Measurements from ENCODE around the gene MAN1A2.
"Not testable (repeated sequence)": the region's sequence is repeated elsewhere in the genome, so short reads cannot be mapped to it uniquely, and the experiment has no call there.

DNA sequence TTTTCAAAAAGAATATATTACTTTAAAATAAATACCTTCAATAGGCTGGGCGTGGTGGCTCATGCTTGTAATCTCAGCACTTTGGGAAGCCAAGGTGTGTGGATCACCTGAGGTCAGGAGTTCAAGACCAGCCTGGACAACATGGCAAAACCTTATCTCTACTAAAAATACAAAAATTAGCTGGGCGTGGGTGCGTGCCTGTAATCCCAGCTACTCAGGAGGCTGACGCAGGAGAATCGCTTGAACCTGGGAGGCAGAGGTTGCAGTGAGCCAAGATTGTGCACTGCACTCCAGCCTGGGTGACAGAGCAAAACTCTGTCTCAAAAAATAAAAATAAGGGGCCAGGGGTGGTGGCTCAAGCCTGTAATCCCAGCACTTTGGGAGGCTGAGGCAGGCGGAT lies 41.2 kb upstream of the MAN1A2 start:
- not testable (repeated sequence) for TF ChIP-seq JUND (IDR thresholded peaks at IDR 0.05); POLR2A (IDR thresholded peaks at IDR 0.05; ENCODE audit: borderline replicate concordance, extremely low read depth, insufficient read depth, insufficient read length); YY1 (IDR thresholded peaks at IDR 0.05; ENCODE audit: extremely low read depth, insufficient replicate concordance, low read depth, low read length); SRF (IDR thresholded peaks at IDR 0.05; ENCODE audit: low read depth); RAD21 (IDR thresholded peaks at IDR 0.05; ENCODE audit: low read depth)
- TF ChIP-seq, protein P1, sequence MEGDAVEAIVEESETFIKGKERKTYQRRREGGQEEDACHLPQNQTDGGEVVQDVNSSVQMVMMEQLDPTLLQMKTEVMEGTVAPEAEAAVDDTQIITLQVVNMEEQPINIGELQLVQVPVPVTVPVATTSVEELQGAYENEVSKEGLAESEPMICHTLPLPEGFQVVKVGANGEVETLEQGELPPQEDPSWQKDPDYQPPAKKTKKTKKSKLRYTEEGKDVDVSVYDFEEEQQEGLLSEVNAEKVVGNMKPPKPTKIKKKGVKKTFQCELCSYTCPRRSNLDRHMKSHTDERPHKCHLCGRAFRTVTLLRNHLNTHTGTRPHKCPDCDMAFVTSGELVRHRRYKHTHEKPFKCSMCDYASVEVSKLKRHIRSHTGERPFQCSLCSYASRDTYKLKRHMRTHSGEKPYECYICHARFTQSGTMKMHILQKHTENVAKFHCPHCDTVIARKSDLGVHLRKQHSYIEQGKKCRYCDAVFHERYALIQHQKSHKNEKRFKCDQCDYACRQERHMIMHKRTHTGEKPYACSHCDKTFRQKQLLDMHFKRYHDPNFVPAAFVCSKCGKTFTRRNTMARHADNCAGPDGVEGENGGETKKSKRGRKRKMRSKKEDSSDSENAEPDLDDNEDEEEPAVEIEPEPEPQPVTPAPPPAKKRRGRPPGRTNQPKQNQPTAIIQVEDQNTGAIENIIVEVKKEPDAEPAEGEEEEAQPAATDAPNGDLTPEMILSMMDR (IDR thresholded peaks at IDR 0.05 in 2 of 3, conservative IDR thresholded peaks at IDR 0.05 in 1 of 3; ENCODE audit: borderline replicate concordance in 1 of 3, insufficient read depth in 1 of 3, low read depth in 2 of 3, low read length in 2 of 3) = not testable (repeated sequence)

All from HCT116 (cell line).